NCI-H1417 (cell line): ENCODE results near the gene SPATA31A6.
A peak's percentile ranks its signal among the peaks of the same experiment; 100 is the strongest.
"Not testable (repeated sequence)": the region's sequence is repeated elsewhere in the genome, so short reads cannot be mapped to it uniquely, and the experiment has no call there.

Experiments
- DNase-seq, 3 experiments: peaks; one replicate each; lab custom pipeline; 2025; lab: John Stamatoyannopoulos, UW

Gene SPATA31A6

GRCh38 chr9:42183359-42183758, at the start of gene SPATA31A6:
SPATA31A6 (plus strand) TSS chr9:42183659; CDS start chr9:42183688, 29 bp downstream.
- not testable (repeated sequence) for DNase-seq

- DNase-seq = not testable (repeated sequence)
Measured at GRCh38 chr9:42160299-42160698, 23.2 kb upstream of the SPATA31A6 start.

- not testable (repeated sequence) for DNase-seq
Measured at GRCh38 chr9:42219861-42220260, 36.4 kb downstream of the SPATA31A6 start.

GRCh38 chr9:42223230-42223629, 39.8 kb downstream of the SPATA31A6 start:
- DNase-seq = not testable (repeated sequence)

- DNase-seq = not testable (repeated sequence)
Measured at GRCh38 chr9:42233031-42233430, 49.6 kb downstream of the SPATA31A6 start.

GRCh38 chr9:42234610-42235009, 51.2 kb downstream of the SPATA31A6 start:
- not testable (repeated sequence) for DNase-seq

GRCh38 chr9:42235352-42235991, 52.0 kb downstream of the SPATA31A6 start:
- DNase-seq = not testable (repeated sequence)

GRCh38 chr9:42236097-42236496, 52.6 kb downstream of the SPATA31A6 start:
- not testable (repeated sequence) for DNase-seq

- DNase-seq = peak in 1 of 3 experiments; percentile 40
Measured at GRCh38 chr9:42237381-42237780, 53.9 kb downstream of the SPATA31A6 start.

GRCh38 chr9:42238862-42239261, 55.4 kb downstream of the SPATA31A6 start:
- not testable (repeated sequence) for DNase-seq
